HG03159 (cell line): Measurements from ENCODE around the gene PLSCR1.
"Not testable (repeated sequence)": the region's sequence is repeated elsewhere in the genome, so short reads cannot be mapped to it uniquely, and the experiment has no call there.

ENCODE experiments used
- ATAC-seq: cut with Tn5 transposase; IDR thresholded peaks from one replicate; pipeline ENCODE4 v1.9.1; 2021; ENCODE audit warnings: mild to moderate bottlenecking, moderate library complexity; ENCODE audit not compliant: unreplicated experiment

PLSCR1 gene

DNA sequence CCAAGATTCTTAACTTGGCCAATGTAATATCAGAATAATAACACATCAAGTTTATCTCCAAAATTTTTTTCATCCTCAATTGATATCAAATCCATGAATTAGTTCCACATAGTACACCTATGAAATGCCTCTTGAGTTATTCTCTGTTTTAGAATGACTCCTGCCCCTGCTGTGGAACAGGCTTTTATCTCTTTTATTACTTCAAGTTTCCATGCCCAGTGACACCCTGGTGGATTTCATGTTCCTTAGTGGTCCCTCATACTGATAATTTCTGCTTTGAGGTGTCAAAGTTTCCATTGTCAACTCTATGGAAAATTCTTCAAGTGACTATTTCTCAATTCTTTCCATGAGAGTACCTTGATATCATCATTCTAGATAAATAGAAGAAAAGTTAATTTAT lies 24.6 kb downstream of the PLSCR1 start:
- ATAC-seq: no peak

GRCh38 chr3:146517684-146518435 lies 26.5 kb downstream of the PLSCR1 start:
- no peak for ATAC-seq

- no peak for ATAC-seq
These were observed 30.9 kb downstream of the PLSCR1 start for GRCh38 chr3:146513386-146514051.

- ATAC-seq: no peak
These were observed 32.8 kb downstream of the PLSCR1 start for GRCh38 chr3:146511402-146512134.

DNA sequence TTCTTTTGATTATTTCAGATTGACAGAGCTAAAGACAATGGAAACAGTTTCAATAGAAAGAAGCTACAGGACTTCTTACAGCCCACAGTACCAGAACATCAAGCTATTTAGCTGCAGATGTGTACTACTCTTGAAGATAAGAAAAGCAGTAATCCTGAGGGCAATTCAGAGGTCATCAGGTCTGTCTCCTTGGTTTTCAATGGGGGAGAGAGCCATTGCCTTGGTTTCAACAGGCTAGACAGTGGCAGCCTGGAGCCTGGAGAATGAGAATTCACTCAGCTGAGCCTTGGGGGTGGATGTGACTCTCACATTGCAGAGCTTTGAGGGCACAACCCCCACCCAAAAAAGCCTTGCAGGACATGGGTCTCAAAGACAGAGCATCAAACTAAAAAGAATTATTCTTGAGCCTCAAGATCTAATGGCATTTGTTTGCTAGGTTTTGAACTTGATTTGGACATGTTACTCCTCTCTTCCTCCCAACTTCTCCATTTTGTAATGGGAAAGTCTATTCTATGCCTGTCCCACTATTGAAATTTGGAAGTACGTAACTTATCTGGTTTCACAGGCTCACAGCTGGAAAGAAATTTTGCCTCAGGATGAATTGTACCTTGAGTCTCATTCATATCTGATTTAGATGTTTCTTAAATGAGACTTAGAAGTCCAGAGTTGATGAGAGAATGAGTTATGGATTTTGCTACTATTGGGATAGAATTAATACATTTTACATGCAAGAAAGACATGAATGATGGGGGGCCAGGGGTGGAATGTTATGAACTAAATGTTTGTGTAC lies 36.9 kb downstream of the PLSCR1 start:
- no peak for ATAC-seq

DNA sequence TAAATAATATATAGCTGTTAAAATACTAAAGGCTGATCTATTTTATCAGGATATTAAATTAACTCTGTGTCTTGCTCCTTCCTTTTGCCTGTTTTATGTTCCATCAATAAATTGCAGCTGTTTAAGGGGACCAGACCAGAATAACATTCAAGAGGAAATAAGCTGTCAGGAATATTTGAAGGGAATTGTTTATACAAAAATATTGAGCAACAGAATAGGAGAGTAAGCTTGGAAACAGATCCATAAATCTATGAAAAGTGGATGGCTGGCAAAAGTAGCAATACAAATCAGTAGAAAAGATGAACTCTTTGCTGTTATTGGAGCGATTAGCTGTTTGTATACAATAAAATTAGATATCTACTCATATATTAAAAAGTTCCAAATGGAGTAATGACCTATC lies 38.9 kb downstream of the PLSCR1 start:
- no peak for ATAC-seq

DNA sequence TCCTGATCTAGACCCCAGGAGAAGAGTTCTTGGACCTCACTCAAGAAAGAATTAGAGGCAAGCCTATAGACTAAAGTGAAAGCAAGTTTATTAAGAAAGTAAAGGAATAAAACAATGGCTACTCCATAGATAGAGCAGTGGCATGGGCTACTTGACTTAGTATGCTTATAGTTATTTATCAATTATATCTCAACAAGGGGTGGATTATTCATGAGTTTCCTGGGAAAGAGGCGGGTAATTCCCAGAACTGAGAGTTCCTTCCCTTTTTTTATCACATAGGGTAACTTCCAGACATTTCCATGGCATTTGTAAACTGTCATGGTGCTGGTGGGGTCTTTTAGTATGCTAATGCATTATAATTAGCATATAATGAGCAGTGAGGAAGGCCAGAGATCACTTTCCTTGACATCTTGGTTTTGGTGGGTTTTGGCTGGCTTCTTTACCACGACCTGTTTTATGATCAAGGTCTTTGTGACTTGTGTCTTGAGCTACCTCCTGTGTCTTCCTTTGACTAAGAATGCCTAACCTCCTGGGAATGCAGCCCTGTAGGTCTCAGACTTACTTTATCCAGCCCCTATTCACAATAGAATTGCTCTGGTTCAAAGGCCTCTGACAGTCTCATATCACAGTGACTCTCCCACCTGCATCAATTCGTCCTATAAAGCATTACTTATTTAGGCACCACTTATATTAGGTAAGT lies 39.8 kb downstream of the PLSCR1 start:
- no peak for ATAC-seq

GRCh38 chr3:146503461-146504202 lies 40.8 kb downstream of the PLSCR1 start:
- ATAC-seq: peak; percentile 98

GRCh38 chr3:146502887-146503460 lies 41.4 kb downstream of the PLSCR1 start:
- no peak for ATAC-seq

DNA sequence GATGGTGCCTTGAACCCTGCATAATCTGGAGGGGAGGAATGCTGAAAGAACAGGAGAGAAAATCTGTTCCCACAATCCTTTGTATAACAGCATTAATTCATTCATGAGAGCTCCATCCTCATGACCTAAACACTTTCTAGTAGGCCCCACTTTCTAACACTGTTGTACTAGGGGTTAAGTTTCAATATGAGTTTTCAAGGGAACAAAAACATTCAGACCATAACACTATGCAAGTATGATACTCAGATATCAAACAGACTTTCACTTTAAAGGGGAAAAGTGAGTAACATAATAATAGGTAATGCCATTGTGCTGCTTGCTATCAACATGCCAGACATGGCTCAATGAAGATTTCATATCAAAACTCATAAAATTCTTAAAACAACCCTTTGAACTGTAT lies 42.7 kb downstream of the PLSCR1 start:
- ATAC-seq: peak; percentile 39

- ATAC-seq: no peak
These were observed 44.7 kb downstream of the PLSCR1 start for GRCh38 chr3:146499701-146500100.

DNA sequence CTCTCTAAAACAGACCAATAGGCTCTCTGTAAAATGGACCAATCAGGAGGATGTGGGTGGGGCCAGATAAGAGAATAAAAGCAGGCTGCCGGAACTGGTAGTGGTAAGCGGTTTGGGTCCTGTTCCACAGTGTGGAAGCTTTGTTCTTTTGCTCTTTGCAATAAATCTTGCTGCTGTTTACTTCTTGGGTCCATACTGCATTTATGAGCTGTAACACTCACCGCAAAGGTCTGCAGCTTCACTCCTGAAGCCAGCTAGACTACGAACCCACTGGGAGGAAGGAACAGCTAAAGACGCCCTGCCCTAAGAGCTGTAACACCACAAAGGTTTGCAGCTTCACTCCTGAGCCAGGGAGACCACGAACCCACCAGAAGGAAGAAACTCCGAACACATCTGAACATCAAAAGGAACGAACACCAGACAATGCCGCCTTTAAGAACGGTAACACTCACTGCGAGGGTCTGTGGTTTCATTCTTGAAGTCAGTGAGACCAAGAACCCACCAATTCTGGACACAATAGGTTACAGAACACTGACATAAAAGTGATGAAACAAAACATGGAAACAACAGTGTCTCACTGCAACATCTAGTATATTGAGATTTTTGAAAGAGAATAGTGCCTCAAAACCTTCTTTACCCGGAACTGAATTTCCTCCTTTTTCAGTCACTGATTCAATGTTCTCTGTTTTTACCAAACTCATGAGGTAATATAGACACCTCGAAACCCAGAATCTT lies 46.2 kb downstream of the PLSCR1 start:
- no peak for ATAC-seq

- not testable (repeated sequence) for ATAC-seq
These were observed 47.1 kb downstream of the PLSCR1 start for GRCh38 chr3:146497145-146497843.

DNA sequence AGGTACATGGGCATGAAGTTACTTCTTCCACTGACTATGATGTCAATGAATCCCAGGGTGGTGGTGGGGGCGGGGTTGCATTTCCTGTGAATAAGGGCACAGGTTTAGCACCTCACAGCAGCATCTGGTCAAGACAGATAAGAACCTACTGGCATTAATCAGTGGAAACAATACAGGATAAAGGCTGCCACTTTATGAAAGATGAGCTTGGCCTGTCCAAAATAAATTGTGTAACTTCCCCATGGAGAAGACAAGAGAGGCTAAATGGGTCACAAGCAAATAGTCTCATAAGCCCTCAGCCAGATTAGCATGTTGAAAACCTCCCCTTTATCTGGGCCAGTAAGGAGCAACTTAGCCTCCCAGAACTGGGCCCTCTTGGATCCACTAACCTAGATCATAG lies 47.7 kb downstream of the PLSCR1 start:
- no peak for ATAC-seq

GRCh38 chr3:146496251-146496650 lies 48.2 kb downstream of the PLSCR1 start:
- no peak for ATAC-seq

DNA sequence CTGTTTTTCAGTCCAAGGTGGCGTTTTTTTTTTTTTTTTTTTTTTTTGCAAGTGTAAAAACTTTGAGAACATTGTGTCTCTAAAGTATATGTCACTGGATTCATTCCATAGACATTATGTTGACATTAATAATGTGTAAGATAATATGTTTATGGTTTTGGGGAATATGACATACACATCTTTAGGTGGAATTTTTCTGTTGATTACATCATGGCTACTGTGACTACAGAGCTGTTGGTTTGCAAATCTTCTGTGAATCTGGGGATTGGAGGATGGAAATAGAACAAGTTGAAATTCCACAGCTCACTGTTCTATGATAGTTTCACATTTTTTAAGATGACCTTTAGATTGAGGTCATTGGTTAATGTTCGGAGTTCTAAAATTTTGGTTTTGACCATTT lies 50.6 kb downstream of the PLSCR1 start:
- ATAC-seq: no peak

DNA sequence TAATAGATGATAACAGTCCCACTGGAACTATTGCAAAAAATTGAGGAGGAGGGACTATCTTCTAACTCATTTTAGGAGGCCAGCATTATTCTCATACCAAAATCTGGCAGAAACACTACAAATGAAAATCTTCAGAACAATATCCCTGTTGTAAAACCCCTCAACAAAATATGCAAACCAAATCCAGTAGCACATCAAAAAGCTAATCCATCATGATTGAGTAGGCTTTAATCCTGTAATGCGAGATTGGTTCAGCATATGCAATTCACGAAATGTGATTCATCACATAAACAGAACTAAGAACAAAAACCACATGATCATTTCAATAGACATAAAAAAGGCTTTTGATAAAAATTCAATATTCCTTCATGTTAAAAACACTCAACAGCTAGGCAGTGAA lies 51.2 kb downstream of the PLSCR1 start:
- ATAC-seq: no peak

DNA sequence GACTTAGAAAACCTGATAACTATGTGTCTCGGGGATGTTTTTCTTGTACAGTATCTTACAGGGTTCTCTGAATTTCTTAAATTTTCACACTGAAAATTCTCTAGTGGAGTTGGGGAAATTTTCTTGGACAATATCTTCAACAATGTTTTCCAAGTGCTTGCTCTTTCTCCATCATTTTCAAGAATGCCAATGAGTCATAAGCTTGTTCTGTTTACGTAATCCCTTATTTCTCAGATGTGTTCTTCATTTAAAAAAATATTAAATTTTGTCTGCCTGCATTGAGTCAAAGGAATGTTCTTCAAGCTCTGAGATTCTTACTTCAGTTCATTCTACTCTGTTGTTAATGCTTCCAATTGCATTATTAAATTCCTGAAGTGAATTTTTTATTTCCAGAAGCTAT lies 53.1 kb downstream of the PLSCR1 start:
- ATAC-seq: no peak
